GM21717 (cell line): Measurements from ENCODE around the gene TMEM72.

ENCODE experiments used
- ATAC-seq: cut with Tn5 transposase; IDR thresholded peaks from one replicate; pipeline ENCODE4 v1.9.1; 2021; ENCODE audit warnings: mild to moderate bottlenecking, moderate library complexity; ENCODE audit not compliant: unreplicated experiment

TMEM72 gene

GRCh38 chr10:44977287-44978212 lies 66.4 kb downstream of the TMEM72 start:
- ATAC-seq: no peak

DNA sequence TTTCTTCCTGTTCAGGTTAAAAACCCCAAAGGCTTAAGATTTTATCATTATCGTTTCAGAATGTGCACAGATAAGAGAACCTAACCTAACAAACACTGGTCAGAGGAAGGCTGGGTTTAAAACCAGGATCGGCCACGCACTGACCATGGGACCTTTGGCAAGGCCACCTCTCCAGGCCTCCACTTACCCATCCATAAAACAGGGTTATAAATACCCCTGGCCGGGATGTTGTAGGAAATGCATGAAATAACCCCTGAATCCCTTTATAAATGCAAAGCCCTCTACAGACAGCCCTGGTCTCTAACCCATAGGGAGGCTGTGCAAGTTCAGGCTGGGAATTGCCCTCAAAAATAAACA lies 67.1 kb downstream of the TMEM72 start:
- ATAC-seq: no peak

GRCh38 chr10:44978570-44979280 lies 67.6 kb downstream of the TMEM72 start, which contains the start of gene DEPP1:
TSS of gene DEPP1 (minus strand) at chr10:44978809. CDS start at chr10:44978030, 779 bp downstream.
- ATAC-seq: peak; percentile 33

GRCh38 chr10:44979281-44980191 lies 68.4 kb downstream of the TMEM72 start:
- no peak for ATAC-seq

DNA sequence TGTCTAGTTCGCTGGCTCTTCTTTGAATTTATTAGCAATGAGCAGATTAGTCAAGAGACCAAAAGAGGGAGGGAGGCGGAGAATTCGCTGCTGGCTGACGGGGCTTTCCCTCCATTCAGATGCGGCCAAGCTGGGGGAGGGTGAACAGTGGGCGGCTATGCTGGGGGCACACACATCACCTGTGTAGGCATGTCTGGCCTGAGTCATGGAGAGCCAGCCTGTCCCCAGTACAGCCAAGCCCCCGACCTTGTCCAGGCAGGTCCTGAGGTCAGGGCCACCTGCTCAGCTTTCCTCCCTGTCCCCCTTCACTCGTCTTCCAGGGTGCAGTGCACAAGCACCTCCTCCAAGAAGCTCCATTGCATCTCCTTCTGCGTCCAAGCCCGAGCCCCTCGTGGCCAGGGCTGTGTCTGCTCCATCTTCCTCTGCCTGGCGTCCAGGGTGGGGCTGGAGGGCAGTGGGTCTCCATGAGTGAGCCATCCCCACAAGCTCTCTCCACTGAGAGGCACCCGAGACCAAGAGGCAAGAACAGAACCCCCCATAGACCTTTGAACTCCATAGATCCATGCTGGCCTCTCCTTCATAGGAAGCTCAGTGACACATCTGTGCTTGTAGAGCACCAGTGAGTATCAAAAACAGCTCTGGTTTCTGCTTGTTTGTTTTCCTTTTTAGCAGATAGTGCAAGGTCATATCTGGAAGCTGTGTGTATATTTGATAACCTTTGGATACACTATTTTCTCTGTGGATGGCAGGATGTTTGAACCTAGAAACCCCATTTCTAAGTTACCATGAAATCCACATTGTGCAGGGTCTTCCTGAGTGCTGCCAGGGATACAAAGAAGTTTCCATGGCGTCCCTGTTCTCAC lies 69.4 kb downstream of the TMEM72 start:
- no peak for ATAC-seq

DNA sequence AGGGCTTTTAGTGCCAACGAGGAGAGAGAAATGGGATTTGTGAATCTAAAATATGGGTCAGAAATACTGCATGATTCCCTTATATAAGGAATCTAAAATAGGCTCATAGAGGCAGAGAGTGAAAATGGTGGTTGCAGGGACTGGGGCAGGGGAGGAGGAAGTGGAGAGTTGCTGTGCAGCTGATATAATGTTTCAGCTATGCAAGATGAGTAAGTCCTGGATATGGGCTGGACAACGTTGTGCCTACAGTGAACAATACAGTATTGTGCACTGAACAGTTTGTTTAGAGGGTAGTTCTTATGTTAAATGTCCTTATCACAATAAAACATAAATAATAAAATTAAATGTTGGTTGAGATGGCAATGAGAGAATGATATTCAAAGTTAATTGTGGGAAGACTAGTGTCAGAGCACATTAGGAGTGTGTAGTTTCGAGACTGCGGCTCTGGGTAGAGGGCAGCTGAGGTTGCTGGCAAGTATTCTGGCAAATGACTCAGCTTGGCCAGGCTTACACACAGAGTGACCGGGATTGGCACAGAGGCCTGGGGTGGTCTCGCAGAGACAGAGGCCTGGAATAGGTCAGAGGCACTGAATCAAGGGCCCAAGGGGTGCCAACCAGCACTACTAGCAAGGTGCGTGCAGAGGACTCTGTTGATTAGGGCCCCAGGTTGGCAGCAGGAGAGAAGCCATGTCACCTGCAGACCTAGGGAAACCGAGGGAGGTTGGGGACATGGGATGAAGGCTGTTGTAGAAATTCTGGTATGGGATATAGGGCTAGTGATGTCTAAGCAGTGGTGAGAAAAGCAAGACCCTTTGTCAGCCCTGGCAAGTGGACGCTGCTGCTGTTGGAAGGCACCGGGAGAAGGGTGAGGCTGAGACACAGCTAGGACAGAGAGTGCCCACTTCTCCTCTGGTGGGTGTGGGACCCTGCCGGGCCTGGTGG lies 70.3 kb downstream of the TMEM72 start:
- ATAC-seq: peak; percentile 42

DNA sequence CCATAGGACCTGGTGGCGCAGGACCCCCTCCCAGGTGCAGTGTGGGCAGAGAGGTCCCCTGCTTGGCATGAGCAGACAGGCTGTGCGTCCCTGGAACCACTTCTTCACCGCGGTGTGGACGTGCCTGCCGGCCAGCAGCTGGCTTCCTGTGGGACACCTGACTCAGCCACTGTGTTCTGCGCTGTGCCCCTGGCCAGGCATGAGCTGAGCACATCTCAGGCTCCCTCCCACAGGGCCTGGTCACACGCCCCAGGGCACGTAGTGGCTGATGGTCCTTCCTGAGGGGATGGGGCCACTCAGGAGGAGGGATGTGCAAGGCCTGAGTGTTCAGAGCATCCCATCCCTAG lies 71.0 kb downstream of the TMEM72 start:
- ATAC-seq: no peak

- ATAC-seq: no peak
Measured at GRCh38 chr10:44982496-44982895, 71.4 kb downstream of the TMEM72 start.

GRCh38 chr10:44983066-44983894 lies 72.1 kb downstream of the TMEM72 start:
- no peak for ATAC-seq

- no peak for ATAC-seq
Measured at GRCh38 chr10:44983895-44984278, 72.8 kb downstream of the TMEM72 start.

DNA sequence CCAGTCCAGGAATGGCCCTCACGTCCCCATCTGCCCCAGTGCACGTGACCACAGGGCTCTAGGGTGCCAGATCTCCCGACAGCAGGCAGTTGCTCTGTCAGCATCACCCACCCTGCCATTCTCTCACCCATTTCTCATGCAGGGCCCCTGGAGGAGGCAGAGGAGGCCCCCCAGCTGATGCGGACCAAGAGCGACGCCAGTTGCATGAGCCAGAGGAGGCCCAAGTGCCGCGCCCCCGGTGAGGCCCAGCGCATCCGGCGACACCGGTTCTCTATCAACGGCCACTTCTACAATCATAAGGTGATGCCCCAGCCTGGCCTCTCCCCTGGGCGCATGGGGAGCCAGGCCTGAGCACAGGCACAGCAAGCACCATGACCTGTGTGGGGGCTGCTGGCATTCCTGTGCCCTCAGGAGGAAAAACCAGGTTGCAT lies 73.5 kb downstream of the TMEM72 start:
- no peak for ATAC-seq

- no peak for ATAC-seq
Measured at GRCh38 chr10:44985175-44985681, 74.1 kb downstream of the TMEM72 start.

GRCh38 chr10:44986179-44986578 lies 75.0 kb downstream of the TMEM72 start:
- ATAC-seq: no peak
